Chondrocyte (in vitro differentiated cells): ENCODE results near the gene MGAT4A. TPM values are rescaled to one million over a fixed set of nuclear protein-coding genes. Genes with fewer than 3 reads are reported as not detected.
"Not testable (repeated sequence)": the region's sequence is repeated elsewhere in the genome, so short reads cannot be mapped to it uniquely, and the experiment has no call there.

Experiments
- DNase-seq: peaks from one replicate; pipeline ENCODE4 v3.0.0; 2021; ENCODE audit warnings: mixed read lengths, low spot score
- H3K27ac Mint-ChIP-seq: one replicate; pipeline ENCODE4 v1.8.0; 2021; ENCODE audit warnings: mild to moderate bottlenecking, moderate library complexity, mixed read lengths; ENCODE audit not compliant: unreplicated experiment
- H3K27me3 Mint-ChIP-seq: 2 replicates; pipeline ENCODE4 v1.8.0; 2021; ENCODE audit warnings: low read depth, mixed read lengths
- H3K36me3 Mint-ChIP-seq: 2 replicates; pipeline ENCODE4 v1.8.0; 2021; ENCODE audit warnings: low read depth, mixed read lengths
- H3K4me1 Mint-ChIP-seq: 2 replicates; pipeline ENCODE4 v1.8.0; 2021; ENCODE audit warnings: low read depth, mild to moderate bottlenecking, mixed read lengths
- H3K4me3 Mint-ChIP-seq: one replicate; pipeline ENCODE4 v1.8.0; 2021; ENCODE audit warnings: mild to moderate bottlenecking, moderate library complexity, mixed read lengths; ENCODE audit not compliant: unreplicated experiment
- H3K9me3 Mint-ChIP-seq: 2 replicates; pipeline ENCODE4 v1.8.0; 2021; ENCODE audit warnings: low read depth, mixed read lengths
- total RNA-seq: library from RNA; stranded (reverse); gene quantifications from 3 replicates; pipeline ENCODE4 v1.2.1, GENCODE V29; 2021
- TF ChIP-seq, protein P1 (sequence below): fragments of 200-600 bp; sonication (generic); IDR thresholded peaks from 2 replicates; pipeline ENCODE4 v1.5.0; 2021; ENCODE audit warnings: antibody characterized with exemption, mild to moderate bottlenecking, moderate library complexity

MGAT4A gene
- total RNA-seq, 1 donor from 2014 or later: 2.1 TPM

DNA sequence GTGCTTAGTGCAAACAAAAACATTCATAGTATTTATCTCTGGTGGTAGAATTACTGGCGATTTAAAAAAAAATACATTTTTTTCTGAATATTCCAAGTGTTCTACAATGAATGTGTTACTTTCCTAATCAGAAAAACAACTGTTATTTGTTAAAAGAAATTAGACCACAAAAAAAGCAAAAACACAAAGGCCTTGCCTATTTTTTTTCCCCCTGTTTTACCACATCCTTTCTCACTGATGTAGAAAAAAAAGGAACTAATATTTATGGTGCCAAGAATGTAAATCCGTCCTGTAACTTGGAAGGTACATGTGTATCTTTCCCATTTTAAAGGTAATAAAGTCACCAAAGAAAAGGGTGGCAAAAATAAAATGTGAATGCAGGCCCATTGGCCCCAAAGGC is 28.4 kb upstream of the MGAT4A start:
- Mint-ChIP-seq H3K9me3 (no peaks in the 10 kb centered on the region), H3K4me3 (no peak overlapping the region), H3K27me3 (peaks cover 30% of the 10 kb centered on the region)

DNA sequence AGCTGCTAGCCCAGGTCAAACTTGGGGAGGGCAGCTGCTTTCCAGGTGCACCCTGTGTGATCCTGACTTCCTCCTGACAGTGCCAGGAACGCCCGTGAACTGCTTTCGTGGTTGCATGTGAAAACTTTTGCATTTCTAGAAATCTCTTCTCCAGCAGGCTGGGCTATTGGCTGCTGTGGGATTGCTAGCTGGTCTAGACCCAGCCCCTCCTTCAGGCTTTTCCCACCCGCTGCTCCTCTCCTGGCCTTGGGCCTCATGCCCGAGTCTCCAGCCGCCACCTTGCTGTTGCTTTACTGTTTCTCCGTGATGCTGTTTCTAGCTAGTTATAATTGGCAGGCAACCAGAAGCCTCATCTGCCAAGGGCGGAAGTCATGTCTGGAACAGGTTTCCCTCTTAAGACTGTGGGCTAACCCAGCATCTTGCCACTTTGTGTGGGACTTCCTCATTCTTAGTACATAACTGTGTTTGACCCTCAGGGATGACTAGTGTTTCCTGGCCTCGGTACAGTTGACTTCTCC is 27.0 kb upstream of the MGAT4A start:
- Mint-ChIP-seq H3K36me3 (no peaks in the 10 kb centered on the region), H3K4me1 (peaks cover 21% of the 10 kb centered on the region), H3K4me3 (no peak overlapping the region), H3K27me3 (peaks cover 40% of the 10 kb centered on the region), H3K27ac (peak overlapping the region; percentile 95), H3K9me3 (no peaks in the 10 kb centered on the region)
- TF ChIP-seq, protein P1, sequence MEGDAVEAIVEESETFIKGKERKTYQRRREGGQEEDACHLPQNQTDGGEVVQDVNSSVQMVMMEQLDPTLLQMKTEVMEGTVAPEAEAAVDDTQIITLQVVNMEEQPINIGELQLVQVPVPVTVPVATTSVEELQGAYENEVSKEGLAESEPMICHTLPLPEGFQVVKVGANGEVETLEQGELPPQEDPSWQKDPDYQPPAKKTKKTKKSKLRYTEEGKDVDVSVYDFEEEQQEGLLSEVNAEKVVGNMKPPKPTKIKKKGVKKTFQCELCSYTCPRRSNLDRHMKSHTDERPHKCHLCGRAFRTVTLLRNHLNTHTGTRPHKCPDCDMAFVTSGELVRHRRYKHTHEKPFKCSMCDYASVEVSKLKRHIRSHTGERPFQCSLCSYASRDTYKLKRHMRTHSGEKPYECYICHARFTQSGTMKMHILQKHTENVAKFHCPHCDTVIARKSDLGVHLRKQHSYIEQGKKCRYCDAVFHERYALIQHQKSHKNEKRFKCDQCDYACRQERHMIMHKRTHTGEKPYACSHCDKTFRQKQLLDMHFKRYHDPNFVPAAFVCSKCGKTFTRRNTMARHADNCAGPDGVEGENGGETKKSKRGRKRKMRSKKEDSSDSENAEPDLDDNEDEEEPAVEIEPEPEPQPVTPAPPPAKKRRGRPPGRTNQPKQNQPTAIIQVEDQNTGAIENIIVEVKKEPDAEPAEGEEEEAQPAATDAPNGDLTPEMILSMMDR: peak; percentile 36
- DNase-seq: no peak

More for the DNA sequence above, 28.4 kb upstream of the MGAT4A start:
- TF ChIP-seq, protein P1: no peak
- DNase-seq: no peak
- no peak overlapping the region for H3K27ac Mint-ChIP-seq
- H3K4me1 Mint-ChIP-seq: peaks cover 21% of the 10 kb centered on the region
- H3K36me3 Mint-ChIP-seq: no peaks in the 10 kb centered on the region

DNA sequence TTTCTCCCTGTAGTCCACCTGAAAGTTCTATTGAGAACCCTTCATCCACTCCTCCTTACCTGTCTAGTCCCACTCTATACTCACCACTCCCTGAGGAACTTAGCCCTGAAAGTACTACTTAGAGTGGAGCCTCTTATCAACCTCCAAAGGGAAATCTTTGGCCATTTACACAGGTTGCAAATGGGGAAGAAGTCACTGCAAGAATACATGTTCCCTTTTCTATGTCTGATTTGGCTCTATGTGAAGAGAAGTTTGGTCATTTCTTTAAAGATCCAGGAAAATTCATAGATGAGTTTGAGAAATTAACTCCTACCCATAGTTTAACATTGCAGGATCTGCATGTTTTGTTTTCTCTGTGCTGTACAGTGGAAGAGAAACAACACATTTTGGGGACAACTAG is 22.9 kb upstream of the MGAT4A start:
- Mint-ChIP-seq H3K9me3 (no peaks in the 10 kb centered on the region), H3K36me3 (no peaks in the 10 kb centered on the region), H3K27ac (no peak overlapping the region), H3K27me3 (peaks cover 47% of the 10 kb centered on the region), H3K4me1 (peaks cover 22% of the 10 kb centered on the region), H3K4me3 (no peak overlapping the region)
- TF ChIP-seq, protein P1: no peak
- no peak for DNase-seq

DNA sequence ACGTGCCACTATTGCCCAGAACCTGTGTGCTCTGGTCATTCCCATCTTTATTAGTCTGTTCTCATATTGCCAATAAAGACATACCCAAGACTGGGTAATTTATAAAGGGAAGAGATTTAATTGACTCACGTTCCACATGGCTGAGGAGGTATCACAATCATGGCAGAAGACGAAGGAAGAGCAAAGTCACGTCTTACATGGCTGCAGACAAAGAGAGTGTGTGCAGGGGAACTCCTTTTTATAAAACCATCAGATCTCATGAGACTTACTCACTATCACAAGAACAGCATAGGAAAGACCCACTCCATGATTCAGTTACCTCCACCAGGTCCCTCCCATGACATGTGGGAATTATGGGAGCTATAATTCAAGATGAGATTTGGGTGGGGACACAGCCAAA is 21.8 kb upstream of the MGAT4A start:
- H3K27ac Mint-ChIP-seq, H3K4me3 Mint-ChIP-seq, DNase-seq, H3K36me3 Mint-ChIP-seq, H3K9me3 Mint-ChIP-seq: not testable (repeated sequence)
- peaks cover 55% of the 10 kb centered on the region for H3K27me3 Mint-ChIP-seq
- H3K4me1 Mint-ChIP-seq: peaks cover 19% of the 10 kb centered on the region

DNA sequence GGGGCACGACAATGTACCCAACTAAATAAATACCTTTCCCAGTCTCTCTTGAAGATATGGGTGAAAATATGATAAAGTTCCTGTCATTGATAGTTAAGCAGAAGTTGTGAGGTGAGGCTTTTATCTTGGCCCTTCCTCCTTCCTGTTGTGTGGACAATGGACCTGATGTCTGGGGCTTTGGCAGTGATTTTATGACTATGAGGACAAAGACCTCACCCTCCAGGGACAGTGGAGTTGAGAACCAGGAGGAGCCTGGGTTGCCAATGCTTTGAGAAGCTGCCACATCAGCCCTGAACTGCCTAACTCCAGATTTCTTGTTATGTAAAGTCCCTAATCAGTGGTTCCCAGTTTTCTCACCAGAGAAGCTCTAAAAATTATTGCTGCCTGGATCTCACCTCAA is 20.8 kb upstream of the MGAT4A start:
- H3K27ac Mint-ChIP-seq: no peak overlapping the region
- DNase-seq: no peak
- H3K4me1 Mint-ChIP-seq: peaks cover 12% of the 10 kb centered on the region
- TF ChIP-seq, protein P1: no peak
- no peaks in the 10 kb centered on the region for H3K36me3 Mint-ChIP-seq
- H3K27me3 Mint-ChIP-seq: peaks cover 57% of the 10 kb centered on the region
- no peak overlapping the region for H3K4me3 Mint-ChIP-seq
- H3K9me3 Mint-ChIP-seq: no peaks in the 10 kb centered on the region

DNA sequence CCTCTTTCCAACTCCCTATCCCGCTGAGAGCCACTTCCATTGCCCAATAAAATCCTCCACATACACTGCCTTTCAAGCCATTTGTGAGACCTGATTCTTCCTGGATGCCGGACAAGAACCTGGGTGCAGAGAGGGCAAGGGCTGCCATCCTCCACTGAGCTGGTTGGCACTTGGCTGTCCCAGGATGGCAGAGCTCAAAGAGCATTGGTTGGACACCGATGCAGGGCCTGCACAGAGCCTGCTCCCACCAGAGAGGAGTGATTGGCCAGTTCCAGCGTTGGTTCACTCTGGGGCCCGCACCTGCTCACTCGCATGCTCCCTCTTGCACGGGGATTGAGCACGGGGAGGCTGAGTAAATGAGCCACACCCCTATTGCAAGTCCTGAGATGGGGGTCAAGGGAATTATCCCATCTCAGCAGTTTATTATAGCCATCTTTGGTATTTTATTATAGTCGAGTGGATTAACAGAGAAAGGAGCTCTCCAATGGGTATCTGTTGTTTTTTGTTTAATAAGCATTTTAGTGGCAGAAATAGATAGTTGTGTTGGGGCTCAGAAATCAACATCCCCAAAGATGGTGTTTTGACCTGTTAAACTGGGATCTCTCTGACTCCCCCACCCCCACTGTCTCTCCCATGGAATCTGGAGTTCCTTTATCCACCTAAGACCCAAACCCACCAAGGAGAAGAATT is 19.8 kb upstream of the MGAT4A start:
- no peak for DNase-seq
- Mint-ChIP-seq H3K27me3 (peaks cover 57% of the 10 kb centered on the region), H3K27ac (no peak overlapping the region), H3K36me3 (no peaks in the 10 kb centered on the region), H3K9me3 (no peaks in the 10 kb centered on the region), H3K4me1 (peaks cover 12% of the 10 kb centered on the region), H3K4me3 (no peak overlapping the region)
- TF ChIP-seq, protein P1: no peak
